Trophoblast cell (in vitro differentiated cells and primary cell): ENCODE results near the gene CGB1.

ENCODE experiments used
- DNase-seq, 2 donors: peaks; one replicate each; pipeline ENCODE4 v3.0.0-alpha.2; 2016
- H2AFZ ChIP-seq: 2 replicates; pipeline ENCODE4 v1.6.1; 2013; ENCODE audit warnings: low read length, moderate library complexity, mild to moderate bottlenecking; ENCODE audit not compliant: insufficient read depth, poor library complexity
- H2AK5ac ChIP-seq: 2 replicates; pipeline ENCODE4 v1.6.1; 2013; ENCODE audit warnings: mild to moderate bottlenecking, low read length
- H2BK120ac ChIP-seq: 2 replicates; pipeline ENCODE4 v1.6.1; 2013; ENCODE audit warnings: low read length, mild to moderate bottlenecking, moderate library complexity; ENCODE audit not compliant: insufficient read depth, poor library complexity
- H2BK12ac ChIP-seq: 2 replicates; pipeline ENCODE4 v1.6.1; 2013; ENCODE audit warnings: mild to moderate bottlenecking, low read length, moderate library complexity
- H2BK5ac ChIP-seq: 2 replicates; pipeline ENCODE4 v1.6.1; 2013; ENCODE audit warnings: low read length, low read depth, moderate library complexity, mild to moderate bottlenecking; ENCODE audit not compliant: poor library complexity
- H3K14ac ChIP-seq: 2 replicates; pipeline ENCODE4 v1.6.1; 2013; ENCODE audit warnings: mild to moderate bottlenecking, low read length
- H3K18ac ChIP-seq: 2 replicates; pipeline ENCODE4 v1.6.1; 2013; ENCODE audit warnings: mild to moderate bottlenecking, low read length
- H3K23ac ChIP-seq: 2 replicates; pipeline ENCODE4 v1.6.1; 2013; ENCODE audit warnings: low read length
- H3K27ac ChIP-seq: 2 replicates; pipeline ENCODE4 v1.5.1; 2013; ENCODE audit warnings: low read depth, mild to moderate bottlenecking, inconsistent platforms, low read length, moderate library complexity
- H3K27me3 ChIP-seq: 2 replicates; pipeline ENCODE4 v1.6.1; 2013; ENCODE audit warnings: inconsistent platforms, mild to moderate bottlenecking, low read length, moderate library complexity; ENCODE audit not compliant: insufficient read depth
- H3K36me3 ChIP-seq, 2 experiments: 1 replicate in 1 of 2; 2 replicates in 1 of 2; pipeline ENCODE4 v1.6.1; 2013; ENCODE audit warnings: low read length in 2 of 2, mild to moderate bottlenecking in 2 of 2, moderate library complexity in 1 of 2; ENCODE audit not compliant: insufficient read depth in 2 of 2, control insufficient read depth in 1 of 2
- H3K4ac ChIP-seq: 2 replicates; pipeline ENCODE4 v1.6.1; 2013; ENCODE audit warnings: low read depth, mild to moderate bottlenecking, low read length, moderate library complexity
- H3K4me1 ChIP-seq, 2 experiments: 1 replicate in 1 of 2; 2 replicates in 1 of 2; pipeline ENCODE4 v1.6.1; 2013; ENCODE audit warnings: low read length in 2 of 2, mild to moderate bottlenecking in 2 of 2, moderate library complexity in 1 of 2; ENCODE audit not compliant: insufficient read depth in 2 of 2, control insufficient read depth in 1 of 2
- H3K4me2 ChIP-seq: 2 replicates; pipeline ENCODE4 v1.6.1; 2013; ENCODE audit warnings: inconsistent platforms, mild to moderate bottlenecking, low read length, moderate library complexity
- H3K4me3 ChIP-seq: 2 replicates; pipeline ENCODE4 v1.5.1; 2013; ENCODE audit warnings: mild to moderate bottlenecking, low read depth, low read length, inconsistent platforms
- H3K79me1 ChIP-seq: one replicate; pipeline ENCODE4 v1.6.1; 2013; ENCODE audit warnings: low read length
- H3K79me2 ChIP-seq: 2 replicates; pipeline ENCODE4 v1.6.1; 2013; ENCODE audit warnings: low read length, mild to moderate bottlenecking; ENCODE audit not compliant: control insufficient read depth, insufficient read depth, poor library complexity
- H3K9ac ChIP-seq: 2 replicates; pipeline ENCODE4 v1.6.1; 2013; ENCODE audit warnings: mild to moderate bottlenecking, low read length
- H3K9me3 ChIP-seq: 2 replicates; pipeline ENCODE4 v1.6.1; 2013; ENCODE audit warnings: low read depth, mild to moderate bottlenecking, control low read depth, inconsistent platforms, low read length; ENCODE audit not compliant: insufficient read depth
- H4K12ac ChIP-seq: 2 replicates; pipeline ENCODE4 v1.6.1; 2013; ENCODE audit warnings: low read depth, mild to moderate bottlenecking, low read length, moderate library complexity
- H4K8ac ChIP-seq: 2 replicates; pipeline ENCODE4 v1.6.1; 2013; ENCODE audit warnings: low read depth, mild to moderate bottlenecking, low read length, moderate library complexity
- H4K91ac ChIP-seq: one replicate; pipeline ENCODE4 v1.6.1; 2013; ENCODE audit warnings: low read depth, mild to moderate bottlenecking, low read length, moderate library complexity
- WGBS: extraction: QIAGEN DNeasy Blood & Tissue Kit; methylation state at CpG from one replicate; pipeline ENCODE4 v1.1.7; 2013; ENCODE audit warnings: missing lambda C conversion rate; ENCODE audit not compliant: insufficient read length, insufficient coverage; ENCODE audit errors: extremely low coverage; 5-methylcytosine and 5-hydroxymethylcytosine counted together

CGB1 gene

GRCh38 chr19:49006905-49007304, 29.8 kb downstream of the CGB1 start:
- Histone ChIP-seq H4K91ac (no peak overlapping the region), H3K18ac (no peak overlapping the region), H3K9me3 (peaks cover 2% of the 10 kb centered on the region), H3K79me2 (no peaks in the 10 kb centered on the region), H2BK12ac (no peak overlapping the region), H3K4me2 (no peak overlapping the region), H2AFZ (no peak overlapping the region), H3K36me3 (peaks cover 59 to 65% of the 10 kb centered on the region in 2 experiments), H3K23ac (no peak overlapping the region), H2AK5ac (no peak overlapping the region), H3K4me3 (no peak overlapping the region), H3K9ac (no peak overlapping the region), H3K14ac (no peak overlapping the region), H3K4me1 (no peaks in the 10 kb centered on the region), H2BK120ac (no peak overlapping the region), H4K8ac (no peak overlapping the region), H3K79me1 (peaks cover 2% of the 10 kb centered on the region), H3K4ac (no peak overlapping the region), H3K27ac (no peak overlapping the region), H3K27me3 (no peaks in the 10 kb centered on the region), H2BK5ac (no peak overlapping the region), H4K12ac (no peak overlapping the region)
- no CpG with 5 or more reads among the region's 22 CpGs for WGBS
- no peak for DNase-seq

DNA sequence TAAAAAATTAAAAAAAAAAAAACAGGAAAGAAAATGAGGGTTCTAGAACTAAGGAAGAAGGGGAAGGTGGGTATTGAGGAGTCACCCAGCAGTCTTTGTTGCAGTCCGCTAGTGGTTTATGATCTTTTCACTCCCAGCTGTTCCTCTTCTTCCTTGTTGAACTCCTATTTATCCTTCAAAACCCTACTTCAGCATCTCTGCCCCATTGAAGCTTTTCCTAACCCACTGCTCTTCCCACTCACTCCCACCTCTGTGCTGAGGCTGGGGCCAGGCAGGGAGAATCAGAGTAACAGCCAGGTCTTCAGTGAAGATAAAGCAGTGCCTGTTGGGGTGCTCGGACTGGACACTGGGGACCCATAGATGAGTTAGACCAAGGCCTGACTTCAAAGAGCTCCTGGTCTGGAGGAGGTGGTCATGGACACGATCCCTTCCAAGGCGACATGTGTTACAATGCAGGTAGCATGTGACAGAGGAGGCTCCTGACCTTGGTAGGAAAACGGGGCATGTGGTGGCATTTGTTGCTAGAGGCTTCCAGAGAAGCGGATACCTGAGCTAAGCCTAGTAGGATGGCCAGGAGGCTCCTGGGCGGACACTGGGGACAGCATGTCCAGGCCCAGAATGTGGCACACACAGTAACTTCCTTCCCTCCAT, 31.6 kb downstream of the CGB1 start:
- Histone ChIP-seq H3K4ac (no peak overlapping the region), H3K14ac (no peak overlapping the region), H3K4me3 (no peak overlapping the region), H2BK12ac (no peak overlapping the region), H2AFZ (no peak overlapping the region), H3K18ac (no peak overlapping the region), H4K8ac (no peak overlapping the region), H3K4me2 (no peak overlapping the region), H3K27ac (no peak overlapping the region), H3K79me2 (no peaks in the 10 kb centered on the region), H3K27me3 (no peaks in the 10 kb centered on the region), H3K9me3 (no peaks in the 10 kb centered on the region), H2BK120ac (no peak overlapping the region), H3K79me1 (no peaks in the 10 kb centered on the region), H3K23ac (no peak overlapping the region), H3K4me1 (no peaks in the 10 kb centered on the region), H3K9ac (no peak overlapping the region), H4K12ac (no peak overlapping the region), H3K36me3 (peaks cover 42 to 50% of the 10 kb centered on the region in 2 experiments), H4K91ac (no peak overlapping the region), H2AK5ac (no peak overlapping the region), H2BK5ac (no peak overlapping the region)
- DNase-seq: no peak
- no CpG with 5 or more reads among the region's 7 CpGs for whole genome bisulfite sequencing

GRCh38 chr19:49004133-49004532, 32.6 kb downstream of the CGB1 start:
- no peaks in the 10 kb centered on the region for H3K4me1 ChIP-seq
- no peak overlapping the region for H4K8ac ChIP-seq
- no peak overlapping the region for H2AK5ac ChIP-seq
- no peak overlapping the region for H3K18ac ChIP-seq
- no peaks in the 10 kb centered on the region for H3K79me2 ChIP-seq
- H3K9me3 ChIP-seq: no peaks in the 10 kb centered on the region
- H4K91ac ChIP-seq: no peak overlapping the region
- no peaks in the 10 kb centered on the region for H3K27me3 ChIP-seq
- no CpG with 5 or more reads among the region's 15 CpGs for WGBS
- no peak overlapping the region for H2BK120ac ChIP-seq
- no peak overlapping the region for H2AFZ ChIP-seq
- H3K36me3 ChIP-seq: peaks cover 37 to 42% of the 10 kb centered on the region in 2 experiments
- no peak overlapping the region for H2BK12ac ChIP-seq
- no peaks in the 10 kb centered on the region for H3K79me1 ChIP-seq
- no peak overlapping the region for H3K4ac ChIP-seq
- no peak overlapping the region for H4K12ac ChIP-seq
- no peak overlapping the region for H3K4me3 ChIP-seq
- DNase-seq: no peak
- no peak overlapping the region for H3K27ac ChIP-seq
- H3K23ac ChIP-seq: no peak overlapping the region
- H2BK5ac ChIP-seq: no peak overlapping the region
- H3K9ac ChIP-seq: no peak overlapping the region
- no peak overlapping the region for H3K14ac ChIP-seq
- H3K4me2 ChIP-seq: no peak overlapping the region

DNA sequence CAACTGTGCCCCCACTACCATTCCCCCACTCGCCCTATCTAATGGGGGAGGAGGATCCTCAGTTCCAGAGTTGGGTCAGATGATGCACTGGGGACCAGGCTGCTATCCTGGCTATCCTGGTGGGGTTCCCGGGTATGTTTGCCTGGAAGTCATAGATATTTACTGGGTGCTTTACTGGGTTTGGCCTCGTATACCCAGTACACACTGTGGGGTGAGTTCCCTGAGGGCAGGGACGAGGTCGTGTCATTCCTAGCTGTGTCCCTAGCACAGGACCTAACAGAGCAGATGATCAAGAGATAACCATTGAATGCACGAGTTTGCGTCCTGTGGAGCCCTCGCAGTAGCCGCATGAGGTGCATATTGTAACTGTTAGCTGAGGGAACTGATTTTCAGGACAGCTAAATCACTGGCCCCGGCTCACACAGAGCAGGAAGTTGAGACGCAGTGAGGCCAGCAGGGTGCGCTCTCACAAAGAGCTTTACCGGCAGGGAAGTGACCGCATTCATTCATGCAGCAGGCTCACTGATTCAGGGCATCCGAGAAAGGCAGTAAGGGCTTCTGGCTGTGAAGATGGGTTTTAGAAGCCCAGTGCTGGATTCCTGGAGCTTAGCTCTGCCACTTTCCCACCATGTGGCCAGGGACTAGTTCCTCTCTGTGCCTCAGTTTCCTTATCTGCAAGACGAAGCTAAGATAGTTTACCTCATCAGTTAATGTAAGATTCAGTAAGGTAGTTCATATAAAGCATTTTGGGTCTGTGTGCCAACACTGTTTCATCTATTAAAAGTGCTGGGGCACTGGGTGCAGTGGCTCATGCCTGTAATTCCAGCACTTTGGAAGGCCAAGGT, 37.0 kb downstream of the CGB1 start:
- Histone ChIP-seq H3K27ac (no peak overlapping the region), H2AFZ (no peak overlapping the region), H2BK12ac (no peak overlapping the region), H3K36me3 (peaks cover 18 to 19% of the 10 kb centered on the region in 2 experiments), H2BK5ac (no peak overlapping the region), H3K9ac (no peak overlapping the region), H3K4me2 (no peak overlapping the region), H4K8ac (no peak overlapping the region), H3K4ac (no peak overlapping the region), H3K4me1 (no peaks in the 10 kb centered on the region), H3K27me3 (no peaks in the 10 kb centered on the region), H4K91ac (no peak overlapping the region), H3K14ac (no peak overlapping the region), H2BK120ac (no peak overlapping the region), H3K79me1 (no peaks in the 10 kb centered on the region), H3K4me3 (no peak overlapping the region), H3K9me3 (no peaks in the 10 kb centered on the region), H3K23ac (no peak overlapping the region), H2AK5ac (no peak overlapping the region), H4K12ac (no peak overlapping the region), H3K79me2 (no peaks in the 10 kb centered on the region), H3K18ac (no peak overlapping the region)
- peak; percentile 74 to 85 for DNase-seq
- no CpG with 5 or more reads among the region's 16 CpGs for whole genome bisulfite sequencing
